ENCODE measurements around the gene EML1. TPM values are rescaled to one million over a fixed set of nuclear protein-coding genes. Genes with fewer than 3 reads are reported as not detected.
"Not testable (repeated sequence)": the region's sequence is repeated elsewhere in the genome, so short reads cannot be mapped to it uniquely, and the experiment has no call there.

EML1 gene
- total RNA-seq, 1 donor from 2014 or later = 0.98 TPM

DNA sequence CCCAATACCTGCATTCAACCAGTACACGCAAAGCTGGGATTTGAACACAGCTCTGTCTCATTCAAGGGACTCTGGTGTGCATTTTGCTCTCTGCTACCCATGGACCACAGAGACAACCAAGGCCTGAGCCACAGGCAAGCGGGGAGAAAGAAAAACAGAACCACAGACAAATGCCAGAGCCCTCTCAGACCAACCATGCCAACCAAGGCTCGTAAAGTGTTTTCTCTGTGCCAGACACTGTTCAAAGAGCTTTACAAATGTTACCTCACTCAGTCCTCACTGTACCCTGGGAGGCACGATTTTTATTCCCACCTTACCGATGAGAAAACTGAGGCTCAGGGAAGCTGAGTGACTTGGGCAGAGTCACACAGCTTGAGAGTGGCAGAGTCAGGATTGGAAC, 32.4 kb upstream of the EML1 start:
- intact Hi-C loops (cut with micrococcal nuclease) = no loop called here
- DNase-seq = no peak
- H3K27ac Mint-ChIP-seq = no peak overlapping the region
- no peaks in the 10 kb centered on the region for H3K36me3 Mint-ChIP-seq (ENCODE audit: low read depth)
- no peaks in the 10 kb centered on the region for H3K4me1 Mint-ChIP-seq
- H3K4me3 Mint-ChIP-seq = no peak overlapping the region
- peaks cover 2% of the 10 kb centered on the region for H3K27me3 Mint-ChIP-seq
- no peaks in the 10 kb centered on the region for H3K9me3 Mint-ChIP-seq

DNA sequence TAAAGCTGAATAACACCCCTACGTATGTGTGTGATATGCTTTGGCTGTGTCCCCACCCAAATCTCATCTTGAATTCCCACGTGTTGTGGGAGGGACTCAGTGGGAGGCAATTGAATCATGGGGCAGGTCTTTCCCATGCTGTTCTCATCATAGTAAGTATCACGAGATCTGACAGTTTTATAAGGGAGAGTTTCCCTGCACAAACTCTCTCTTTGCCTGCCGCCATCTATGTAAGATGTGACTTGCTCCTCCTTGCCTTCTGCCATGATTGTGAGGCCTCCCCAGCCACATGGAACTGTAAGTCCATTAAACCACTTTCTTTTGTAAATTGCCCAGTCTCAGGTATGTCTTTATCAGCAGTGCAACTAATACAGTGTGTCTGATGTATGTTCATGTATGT, 30.3 kb upstream of the EML1 start:
- H3K27me3 Mint-ChIP-seq; H3K4me1 Mint-ChIP-seq; H3K36me3 Mint-ChIP-seq (ENCODE audit: low read depth); DNase-seq; H3K27ac Mint-ChIP-seq; H3K4me3 Mint-ChIP-seq; intact Hi-C loops (cut with micrococcal nuclease); H3K9me3 Mint-ChIP-seq: not testable (repeated sequence)

GRCh38 chr14:99763527-99764221, 29.5 kb upstream of the EML1 start:
- intact Hi-C loops (cut with micrococcal nuclease) = no loop called here
- Mint-ChIP-seq H3K27ac (no peak overlapping the region), H3K4me3 (no peak overlapping the region)

GRCh38 chr14:99764222-99764706, 28.9 kb upstream of the EML1 start:
- Mint-ChIP-seq H3K27ac (no peak overlapping the region), H3K9me3 (no peaks in the 10 kb centered on the region), H3K4me3 (no peak overlapping the region), H3K4me1 (no peaks in the 10 kb centered on the region), H3K36me3 (ENCODE audit: low read depth) (no peaks in the 10 kb centered on the region), H3K27me3 (no peaks in the 10 kb centered on the region)
- intact Hi-C loops (cut with micrococcal nuclease) = no loop called here
- no peak for DNase-seq

More at GRCh38 chr14:99763527-99764221, 29.5 kb upstream of the EML1 start:
- Mint-ChIP-seq H3K36me3 (ENCODE audit: low read depth) (no peaks in the 10 kb centered on the region), H3K27me3 (no peaks in the 10 kb centered on the region), H3K9me3 (no peaks in the 10 kb centered on the region), H3K4me1 (no peaks in the 10 kb centered on the region)
- DNase-seq = no peak

DNA sequence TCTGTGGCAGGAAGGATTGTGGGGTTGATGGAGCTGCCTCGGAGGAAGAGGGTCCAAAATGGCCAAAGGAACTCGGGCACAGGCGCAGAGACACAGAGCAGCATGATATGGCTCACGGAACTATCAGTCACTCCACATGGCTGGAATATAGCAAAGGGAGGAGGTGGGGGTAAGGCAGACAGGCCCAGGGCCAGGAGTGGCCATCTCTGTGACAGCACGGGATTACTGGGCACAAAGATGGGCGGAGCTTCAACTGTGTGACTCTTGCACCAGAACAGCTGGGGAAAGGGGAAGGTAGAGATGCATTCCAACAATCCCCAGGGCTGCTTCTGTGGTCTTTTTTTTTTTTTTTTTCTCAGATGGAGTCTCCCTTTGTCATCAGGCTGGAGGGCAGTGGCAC, 24.8 kb upstream of the EML1 start:
- H3K4me1 Mint-ChIP-seq = peaks cover 3% of the 10 kb centered on the region
- intact Hi-C loops (cut with micrococcal nuclease) = no loop called here
- H3K36me3 Mint-ChIP-seq (ENCODE audit: low read depth) = no peaks in the 10 kb centered on the region
- H3K27ac Mint-ChIP-seq = no peak overlapping the region
- H3K9me3 Mint-ChIP-seq = no peaks in the 10 kb centered on the region
- no peak for DNase-seq
- H3K4me3 Mint-ChIP-seq = no peak overlapping the region
- no peaks in the 10 kb centered on the region for H3K27me3 Mint-ChIP-seq

GRCh38 chr14:99769123-99769522, 24.1 kb upstream of the EML1 start:
- no peaks in the 10 kb centered on the region for H3K27me3 Mint-ChIP-seq
- no peaks in the 10 kb centered on the region for H3K36me3 Mint-ChIP-seq (ENCODE audit: low read depth)
- peaks cover 3% of the 10 kb centered on the region for H3K4me1 Mint-ChIP-seq
- H3K4me3 Mint-ChIP-seq = no peak overlapping the region
- DNase-seq = no peak
- no peak overlapping the region for H3K27ac Mint-ChIP-seq
- H3K9me3 Mint-ChIP-seq = no peaks in the 10 kb centered on the region
- intact Hi-C loops (cut with micrococcal nuclease) = no loop called here

DNA sequence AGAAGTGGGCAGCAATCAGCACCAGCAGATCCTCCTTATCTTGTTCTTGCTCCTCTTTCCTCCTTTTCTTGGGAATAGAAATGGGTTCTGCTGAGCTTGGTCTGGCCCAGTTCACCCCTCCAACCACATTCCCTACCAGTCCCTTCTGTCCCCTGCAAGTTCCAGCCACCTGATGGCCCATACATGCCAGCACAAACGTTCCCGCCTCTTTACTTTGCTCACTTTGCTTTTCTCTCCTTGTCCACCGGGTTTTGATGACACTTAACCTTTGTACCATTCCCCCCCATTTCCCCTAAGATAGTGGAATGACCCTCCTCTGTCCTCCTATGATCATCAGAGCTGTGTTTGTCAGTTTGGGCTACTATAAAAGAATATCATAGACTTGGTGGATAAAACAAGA, 23.4 kb upstream of the EML1 start:
- intact Hi-C loops (cut with micrococcal nuclease) = no loop called here
- peaks cover 8% of the 10 kb centered on the region for H3K4me1 Mint-ChIP-seq
- H3K27ac Mint-ChIP-seq = no peak overlapping the region
- no peaks in the 10 kb centered on the region for H3K9me3 Mint-ChIP-seq
- no peaks in the 10 kb centered on the region for H3K27me3 Mint-ChIP-seq
- DNase-seq = no peak
- H3K36me3 Mint-ChIP-seq (ENCODE audit: low read depth) = no peaks in the 10 kb centered on the region
- no peak overlapping the region for H3K4me3 Mint-ChIP-seq

GRCh38 chr14:99772371-99773283, 20.6 kb upstream of the EML1 start:
- no peaks in the 10 kb centered on the region for H3K36me3 Mint-ChIP-seq (ENCODE audit: low read depth)
- peaks cover 12% of the 10 kb centered on the region for H3K27me3 Mint-ChIP-seq
- no peak overlapping the region for H3K27ac Mint-ChIP-seq
- intact Hi-C loops (cut with micrococcal nuclease) = no loop called here
- no peak for DNase-seq
- H3K4me3 Mint-ChIP-seq = no peak overlapping the region
- H3K9me3 Mint-ChIP-seq = no peaks in the 10 kb centered on the region
- peaks cover 12% of the 10 kb centered on the region for H3K4me1 Mint-ChIP-seq

DNA sequence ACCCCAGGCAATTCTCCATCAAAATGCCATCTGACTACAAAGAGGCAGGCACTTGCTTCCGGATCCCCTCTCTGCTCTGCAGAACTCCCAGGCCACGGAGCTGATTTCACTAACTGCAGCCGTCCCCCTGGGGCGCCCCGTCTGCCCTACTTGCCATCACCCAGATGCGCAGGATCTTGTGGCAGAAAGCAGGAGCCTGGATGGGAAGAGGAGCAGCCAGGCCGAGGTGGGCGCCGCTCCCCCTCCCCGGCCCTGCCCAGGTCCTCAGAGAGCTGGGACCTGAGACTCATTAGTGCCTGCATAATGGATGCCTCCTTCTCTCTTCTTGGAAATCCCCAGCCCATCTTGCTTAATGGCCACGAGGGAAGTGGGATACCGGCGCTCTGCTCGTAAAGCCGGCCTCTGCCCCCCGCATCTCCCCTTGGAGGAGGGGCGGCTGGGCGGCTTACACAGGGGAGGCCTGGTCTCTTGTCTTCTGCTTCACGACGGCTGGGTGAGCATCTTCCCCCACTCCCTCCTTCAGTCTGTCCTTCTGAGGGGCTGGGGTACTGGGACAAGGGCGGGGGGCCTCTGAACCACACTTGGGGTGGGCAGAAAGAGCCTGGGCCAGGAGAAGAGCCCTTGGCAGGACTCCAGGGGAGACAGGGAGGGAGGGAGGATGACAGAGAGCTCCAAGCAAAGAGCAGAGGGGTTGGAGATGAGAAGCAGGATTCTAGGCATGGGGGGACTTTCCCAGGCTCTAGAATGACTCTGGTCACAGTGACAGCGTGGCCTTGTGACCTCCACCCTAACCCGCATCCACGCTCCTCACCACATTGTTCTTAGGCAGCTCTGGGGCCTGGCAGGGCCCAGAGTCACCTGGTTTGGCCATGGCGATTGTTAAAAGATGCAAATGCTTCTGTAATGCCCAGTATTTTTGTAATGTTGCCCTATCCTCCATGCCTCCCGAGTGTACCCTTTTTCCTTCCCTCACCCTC, 19.4 kb upstream of the EML1 start:
- H3K27ac Mint-ChIP-seq = no peak overlapping the region
- H3K36me3 Mint-ChIP-seq (ENCODE audit: low read depth) = no peaks in the 10 kb centered on the region
- intact Hi-C loops (cut with micrococcal nuclease) = no loop called here

GRCh38 chr14:99774556-99775307, 18.5 kb upstream of the EML1 start:
- no peak for DNase-seq
- no peaks in the 10 kb centered on the region for H3K36me3 Mint-ChIP-seq (ENCODE audit: low read depth)
- peaks cover 12% of the 10 kb centered on the region for H3K4me1 Mint-ChIP-seq
- H3K4me3 Mint-ChIP-seq = no peak overlapping the region
- peaks cover 26% of the 10 kb centered on the region for H3K27me3 Mint-ChIP-seq
- H3K27ac Mint-ChIP-seq = peak overlapping the region; percentile 10
- no peaks in the 10 kb centered on the region for H3K9me3 Mint-ChIP-seq
- intact Hi-C loops (cut with micrococcal nuclease) = no loop called here

More for the DNA sequence above, 19.4 kb upstream of the EML1 start:
- Mint-ChIP-seq H3K27me3 (peaks cover 18% of the 10 kb centered on the region), H3K9me3 (no peaks in the 10 kb centered on the region), H3K4me1 (peaks cover 12% of the 10 kb centered on the region), H3K4me3 (no peak overlapping the region)
- DNase-seq = no peak

GRCh38 chr14:99775351-99775750, 17.9 kb upstream of the EML1 start:
- Mint-ChIP-seq H3K9me3 (no peaks in the 10 kb centered on the region), H3K4me3 (no peak overlapping the region), H3K4me1 (peaks cover 12% of the 10 kb centered on the region), H3K36me3 (ENCODE audit: low read depth) (no peaks in the 10 kb centered on the region), H3K27ac (no peak overlapping the region), H3K27me3 (peaks cover 26% of the 10 kb centered on the region)
- DNase-seq = no peak
- intact Hi-C loops (cut with micrococcal nuclease) = no loop called here

GRCh38 chr14:99777951-99778350, 15.3 kb upstream of the EML1 start:
- no peak overlapping the region for H3K27ac Mint-ChIP-seq
- no peak for DNase-seq
- no peaks in the 10 kb centered on the region for H3K36me3 Mint-ChIP-seq (ENCODE audit: low read depth)
- H3K27me3 Mint-ChIP-seq = peaks cover 33% of the 10 kb centered on the region
- peaks cover 10% of the 10 kb centered on the region for H3K4me1 Mint-ChIP-seq
- H3K9me3 Mint-ChIP-seq = no peaks in the 10 kb centered on the region
- intact Hi-C loops (cut with micrococcal nuclease) = no loop called here
- H3K4me3 Mint-ChIP-seq = no peak overlapping the region

DNA sequence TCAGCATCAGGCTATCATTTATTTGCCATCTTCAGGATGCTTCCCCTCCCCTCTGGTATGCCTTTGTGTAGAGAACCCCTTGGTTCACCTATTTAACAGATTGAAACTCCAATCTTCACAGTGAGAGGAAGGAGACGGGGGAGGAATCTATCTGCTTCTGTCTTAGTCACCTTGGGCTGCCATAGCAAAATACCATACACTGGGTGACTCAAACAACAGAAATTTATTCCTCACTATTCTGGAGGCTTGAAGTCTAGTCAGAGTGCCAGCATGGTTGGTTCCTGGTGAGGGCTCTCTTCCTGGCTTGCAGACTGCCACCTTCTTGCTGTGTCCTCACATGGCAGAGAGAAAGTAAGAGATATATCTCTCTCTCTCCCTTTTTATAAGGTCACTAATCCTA, 13.5 kb upstream of the EML1 start:
- intact Hi-C loops (cut with micrococcal nuclease) = no loop called here
- no peak overlapping the region for H3K27ac Mint-ChIP-seq
- H3K4me3 Mint-ChIP-seq = no peak overlapping the region

More for the DNA sequence above, 13.5 kb upstream of the EML1 start:
- H3K27me3 Mint-ChIP-seq = peaks cover 33% of the 10 kb centered on the region
- no peaks in the 10 kb centered on the region for H3K9me3 Mint-ChIP-seq
- H3K36me3 Mint-ChIP-seq (ENCODE audit: low read depth) = no peaks in the 10 kb centered on the region
- DNase-seq = no peak
- peaks cover 4% of the 10 kb centered on the region for H3K4me1 Mint-ChIP-seq
